K562 (cell line): ENCODE results near the gene OSBPL7. TPM values are rescaled to one million over a fixed set of nuclear protein-coding genes. Genes with fewer than 3 reads are reported as not detected.

Source experiments
- ARNT ChIP-seq, 2 experiments: fragments of 450-650 bp; IDR thresholded peaks; 2 replicates each; pipeline ENCODE4 v1.6.1; 2016; ENCODE audit warnings: mild to moderate bottlenecking in 1 of 2
- CCAR2 ChIP-seq: fragments of 200-400 bp; formaldehyde crosslinking; IDR thresholded peaks from 2 replicates; pipeline ENCODE4 v1.6.1; 2017; ENCODE audit warnings: mild to moderate bottlenecking, low read depth, low read length
- E2F5 ChIP-seq: sonication (generic); formaldehyde crosslinking; IDR thresholded peaks from 2 replicates; pipeline ENCODE4 v1.8.0; 2022; ENCODE audit warnings: mild to moderate bottlenecking, missing genetic modification reagents
- E2F6 ChIP-seq, 2 experiments: IDR thresholded peaks; 2 replicates each; pipeline ENCODE4 v1.6.1; 2011; ENCODE audit warnings: borderline replicate concordance in 1 of 2, control low read depth in 1 of 2, low read depth in 1 of 2, low read length in 1 of 2, mild to moderate bottlenecking in 1 of 2, mixed read lengths in 1 of 2, moderate library complexity in 1 of 2; ENCODE audit not compliant: insufficient read depth in 1 of 2, insufficient read length in 1 of 2, poor library complexity in 1 of 2, severe bottlenecking in 1 of 2; ENCODE audit errors: extremely low read depth in 1 of 2
- GABPB2 ChIP-seq: fragments of 250-450 bp; sonication (Bioruptor Pico); conservative IDR thresholded peaks from 2 replicates; pipeline ENCODE4 v1.5.1; 2021; ENCODE audit warnings: mild to moderate bottlenecking
- GTF2F1 ChIP-seq: IDR thresholded peaks from 2 replicates; pipeline ENCODE4 v1.6.1; 2011; ENCODE audit warnings: low read depth, low read length, improper control_type of control experiment
- MCM7 ChIP-seq, 2 experiments: fragments of 450-650 bp; IDR thresholded peaks; 2 replicates each; pipeline ENCODE4 v1.6.1; 2016 to 2018
- RAD21 ChIP-seq, 2 experiments: fragments of 250-450 bp in 1 of 2; fragments of 450-650 bp in 1 of 2; sonication (Bioruptor Pico) in 1 of 2; formaldehyde crosslinking in 1 of 2; IDR thresholded peaks in 1 of 2; conservative IDR thresholded peaks in 1 of 2; 2 replicates each; pipeline versions ENCODE4 v1.4.0 to v1.8.0; 2020 to 2022; ENCODE audit warnings: mild to moderate bottlenecking in 2 of 2, moderate library complexity in 1 of 2
- RNF2 ChIP-seq: sonication (generic); IDR thresholded peaks from 2 replicates; pipeline ENCODE4 v1.6.1; 2016
- STAT5A ChIP-seq: IDR thresholded peaks from 2 replicates; pipeline ENCODE4 v1.6.1; 2012; ENCODE audit warnings: low read length, inconsistent platforms, borderline replicate concordance
- TAF1 ChIP-seq: IDR thresholded peaks from 2 replicates; pipeline ENCODE4 v1.6.1; 2011; ENCODE audit warnings: mild to moderate bottlenecking, low read length, moderate library complexity; ENCODE audit not compliant: insufficient read depth, control insufficient read depth, severe bottlenecking; ENCODE audit errors: extremely low read depth
- TAF15 ChIP-seq: fragments of 200-400 bp; formaldehyde crosslinking; IDR thresholded peaks from 2 replicates; pipeline ENCODE4 v1.6.1; 2017; ENCODE audit warnings: mild to moderate bottlenecking, low read depth, low read length, moderate library complexity
- TCFL5 ChIP-seq: fragments of 250-450 bp; sonication (Bioruptor Pico); conservative IDR thresholded peaks from 2 replicates; pipeline ENCODE4 v1.6.1; 2021; ENCODE audit warnings: mild to moderate bottlenecking, moderate library complexity, matching md5 sums
- TEAD4 ChIP-seq, 2 experiments: sonication (generic) in 1 of 2; formaldehyde crosslinking in 1 of 2; IDR thresholded peaks; 2 replicates each; pipeline versions ENCODE4 v1.6.1 to v1.8.0; 2012 to 2022; ENCODE audit warnings: borderline replicate concordance in 1 of 2, inconsistent platforms in 1 of 2, low read length in 1 of 2, mild to moderate bottlenecking in 1 of 2, missing genetic modification reagents in 1 of 2
- USF2 ChIP-seq: sonication (generic); formaldehyde crosslinking; IDR thresholded peaks from 2 replicates; pipeline ENCODE4 v1.5.0; 2020; ENCODE audit warnings: missing genetic modification reagents
- ZBTB7A ChIP-seq: IDR thresholded peaks from 2 replicates; pipeline ENCODE4 v1.6.1; 2011; ENCODE audit warnings: low read depth, mild to moderate bottlenecking, low read length, moderate library complexity, borderline replicate concordance; ENCODE audit not compliant: control insufficient read depth
- ZMIZ1 ChIP-seq, 2 experiments: fragments of 150-350 bp in 1 of 2; IDR thresholded peaks; 2 replicates each; pipeline ENCODE4 v1.6.1; 2012 to 2016; ENCODE audit warnings: low read depth in 2 of 2, low read length in 2 of 2, mild to moderate bottlenecking in 1 of 2, moderate library complexity in 1 of 2
- ZNF175 ChIP-seq: fragments of 200-800 bp; sonication (Bioruptor generic); IDR thresholded peaks from 2 replicates; pipeline ENCODE4 v1.6.1; 2016; ENCODE audit warnings: low read depth, mild to moderate bottlenecking, missing genetic modification characterization, missing compliant biosample characterization
- ZNF644 ChIP-seq: fragments of 200-800 bp; sonication (Bioruptor generic); IDR thresholded peaks from 2 replicates; pipeline ENCODE4 v1.6.1; 2016; ENCODE audit warnings: low read depth, missing genetic modification characterization, missing compliant biosample characterization
- ZNF785 ChIP-seq: fragments of 250-450 bp; sonication (Bioruptor Pico); IDR thresholded peaks from 2 replicates; pipeline ENCODE4 v1.4.0; 2020; ENCODE audit warnings: mild to moderate bottlenecking
- ZSCAN29 ChIP-seq: fragments of 450-650 bp; IDR thresholded peaks from 2 replicates; pipeline ENCODE4 v1.6.1; 2017
- polyA plus RNA-seq, 8 experiments: library from polyadenylated mRNA; depleted of rRNA in 4 of 8; stranded (reverse) in 5 of 8; unstranded in 3 of 8; fragments of >200 nt; fragmentation: Nextera tagmentation in 2 of 8; fragmentation: Illumina TruSeq in 1 of 8; extraction: Ambion mirVana in 2 of 8; extraction: Trizol in 1 of 8; gene quantifications; 2 replicates each; pipeline versions ENCODE4 v1.2.1 to v1.2.3, GENCODE V29; 2011 to 2014; ENCODE audit warnings: inconsistent platforms in 1 of 8, missing spikeins in 1 of 8
- total RNA-seq, 7 experiments: library from RNA; depleted of rRNA in 6 of 7; stranded (reverse); fragments of >200 nt in 6 of 7; fragmentation: Illumina TruSeq in 2 of 7; extraction: Trizol in 2 of 7; gene quantifications; 2 replicates each; pipeline versions ENCODE4 v1.2.1 to v1.2.3, GENCODE V29; 2011 to 2021; ENCODE audit warnings: low replicate concordance in 1 of 7

OSBPL7 gene
- total and polyA plus RNA-seq, 9 of the 15 experiments (the other 6 are each of a cell fraction or from before 2014, with no cell fraction given), result 0.32 to 11.9 (median 5.8) TPM

GRCh38 chr17:47840742-47841487, 19.3 kb upstream of the OSBPL7 start, which contains the start of gene SCRN2 (continued):
- TF ChIP-seq RAD21 (CRISPR knock-in tag; conservative IDR thresholded peaks at IDR 0.05 in 1 of 2, IDR thresholded peaks at IDR 0.05 in 1 of 2), result peak; percentile 99
- no peak for TF ChIP-seq ARNT (IDR thresholded peaks at IDR 0.05)
- no peak for TF ChIP-seq STAT5A
- no peak for TF ChIP-seq TEAD4 (IDR thresholded peaks at IDR 0.05; ENCODE audit: low read length)
- TF ChIP-seq TEAD4 (CRISPR knock-in tag; IDR thresholded peaks at IDR 0.05; ENCODE audit: borderline replicate concordance), result no peak
- TF ChIP-seq GABPB2, result no peak
- TF ChIP-seq USF2 (CRISPR knock-in tag), result peak; percentile 48
- TF ChIP-seq ZNF175, result 0 out of 2 replicates have a peak, but pooled peaks have one; percentile 76
- TF ChIP-seq MCM7 (IDR thresholded peaks at IDR 0.05), result no peak
- TF ChIP-seq GTF2F1, result no peak
- no peak for TF ChIP-seq CCAR2
- peak; percentile 30 for TF ChIP-seq TAF1
- no peak for TF ChIP-seq TAF15
- TF ChIP-seq ZBTB7A, result peak; percentile 92
- TF ChIP-seq RNF2, result no peak
- TF ChIP-seq E2F6 (IDR thresholded peaks at IDR 0.05; ENCODE audit: borderline replicate concordance in 1 of 2, extremely low read depth in 1 of 2, insufficient read depth in 1 of 2, insufficient read length in 1 of 2, low read depth in 1 of 2, low read length in 1 of 2, poor library complexity in 1 of 2, severe bottlenecking in 1 of 2), result peak; percentile 53 to 65
- 0 out of 2 replicates have a peak, but pooled peaks have one; percentile 53 for TF ChIP-seq ZNF644
- TF ChIP-seq ZSCAN29, result no peak
- no peak for TF ChIP-seq ZMIZ1 (IDR thresholded peaks at IDR 0.05; ENCODE audit: low read depth in 2 of 2, low read length in 2 of 2)
- TF ChIP-seq ZNF785 (CRISPR knock-in tag), result no peak
- TF ChIP-seq E2F5 (CRISPR knock-in tag), result no peak
- TF ChIP-seq TCFL5 (CRISPR knock-in tag), result no peak
